ENCODE measurements around the gene ZNF462. TPM values are rescaled to one million over a fixed set of nuclear protein-coding genes. Genes with fewer than 3 reads are reported as not detected.
A peak's percentile ranks its signal among the peaks of the same experiment; 100 is the strongest.

ZNF462 gene
- total RNA-seq, 1 donor from 2014 or later = 25.8 TPM

GRCh38 chr9:106875529-106875928 is 12.6 kb downstream of the ZNF462 start:
- DNase-seq (ENCODE audit: low spot score) = no peak
- peaks cover 56% of the 10 kb centered on the region for H3K4me1 Mint-ChIP-seq (ENCODE audit: low read depth)
- no peaks in the 10 kb centered on the region for H3K27me3 Mint-ChIP-seq (ENCODE audit: low read depth)
- H3K9me3 Mint-ChIP-seq (ENCODE audit: low read depth) = no peaks in the 10 kb centered on the region
- peaks cover 2% of the 10 kb centered on the region for H3K36me3 Mint-ChIP-seq (ENCODE audit: low read depth)
- no peak overlapping the region for H3K27ac Mint-ChIP-seq (ENCODE audit: unreplicated experiment)
- TF ChIP-seq, protein P1, sequence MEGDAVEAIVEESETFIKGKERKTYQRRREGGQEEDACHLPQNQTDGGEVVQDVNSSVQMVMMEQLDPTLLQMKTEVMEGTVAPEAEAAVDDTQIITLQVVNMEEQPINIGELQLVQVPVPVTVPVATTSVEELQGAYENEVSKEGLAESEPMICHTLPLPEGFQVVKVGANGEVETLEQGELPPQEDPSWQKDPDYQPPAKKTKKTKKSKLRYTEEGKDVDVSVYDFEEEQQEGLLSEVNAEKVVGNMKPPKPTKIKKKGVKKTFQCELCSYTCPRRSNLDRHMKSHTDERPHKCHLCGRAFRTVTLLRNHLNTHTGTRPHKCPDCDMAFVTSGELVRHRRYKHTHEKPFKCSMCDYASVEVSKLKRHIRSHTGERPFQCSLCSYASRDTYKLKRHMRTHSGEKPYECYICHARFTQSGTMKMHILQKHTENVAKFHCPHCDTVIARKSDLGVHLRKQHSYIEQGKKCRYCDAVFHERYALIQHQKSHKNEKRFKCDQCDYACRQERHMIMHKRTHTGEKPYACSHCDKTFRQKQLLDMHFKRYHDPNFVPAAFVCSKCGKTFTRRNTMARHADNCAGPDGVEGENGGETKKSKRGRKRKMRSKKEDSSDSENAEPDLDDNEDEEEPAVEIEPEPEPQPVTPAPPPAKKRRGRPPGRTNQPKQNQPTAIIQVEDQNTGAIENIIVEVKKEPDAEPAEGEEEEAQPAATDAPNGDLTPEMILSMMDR (IDR thresholded peaks at IDR 0.05) = no peak
- H3K4me3 Mint-ChIP-seq (ENCODE audit: unreplicated experiment) = no peak overlapping the region

DNA sequence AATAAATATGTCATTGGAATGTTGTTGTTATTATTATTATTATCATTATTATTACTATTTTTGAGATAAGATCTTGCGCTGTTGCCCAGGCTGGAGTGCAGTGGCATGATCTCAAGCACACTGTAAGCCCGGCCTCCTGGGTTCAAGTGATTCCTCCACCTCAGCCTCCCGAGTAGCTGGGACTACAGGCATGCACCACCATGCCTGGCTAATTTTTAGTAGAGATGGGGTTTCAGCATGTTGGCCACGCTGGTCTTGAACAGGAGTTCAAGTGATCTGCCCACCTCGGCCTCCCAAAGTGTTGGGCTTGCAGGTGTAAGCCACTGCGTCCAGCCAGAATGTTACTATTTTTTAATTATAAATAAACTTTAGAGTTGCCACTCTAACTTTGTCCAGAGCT is 14.4 kb downstream of the ZNF462 start:
- Mint-ChIP-seq H3K4me3 (ENCODE audit: unreplicated experiment) (no peak overlapping the region), H3K27me3 (ENCODE audit: low read depth) (no peaks in the 10 kb centered on the region), H3K27ac (ENCODE audit: unreplicated experiment) (no peak overlapping the region), H3K9me3 (ENCODE audit: low read depth) (no peaks in the 10 kb centered on the region), H3K4me1 (ENCODE audit: low read depth) (peaks cover 64% of the 10 kb centered on the region), H3K36me3 (ENCODE audit: low read depth) (no peaks in the 10 kb centered on the region)
- TF ChIP-seq, protein P1 (IDR thresholded peaks at IDR 0.05) = no peak
- DNase-seq (ENCODE audit: low spot score) = no peak

- DNase-seq (ENCODE audit: low spot score) = no peak
- H3K36me3 Mint-ChIP-seq (ENCODE audit: low read depth) = no peaks in the 10 kb centered on the region
- no peak overlapping the region for H3K4me3 Mint-ChIP-seq (ENCODE audit: unreplicated experiment)
- TF ChIP-seq, protein P1 (IDR thresholded peaks at IDR 0.05) = no peak
- H3K4me1 Mint-ChIP-seq (ENCODE audit: low read depth) = peaks cover 68% of the 10 kb centered on the region
- peak overlapping the region; percentile 85 for H3K27ac Mint-ChIP-seq (ENCODE audit: unreplicated experiment)
- H3K9me3 Mint-ChIP-seq (ENCODE audit: low read depth) = no peaks in the 10 kb centered on the region
- H3K27me3 Mint-ChIP-seq (ENCODE audit: low read depth) = no peaks in the 10 kb centered on the region
Measured at GRCh38 chr9:106878081-106878837, 15.3 kb downstream of the ZNF462 start.

DNA sequence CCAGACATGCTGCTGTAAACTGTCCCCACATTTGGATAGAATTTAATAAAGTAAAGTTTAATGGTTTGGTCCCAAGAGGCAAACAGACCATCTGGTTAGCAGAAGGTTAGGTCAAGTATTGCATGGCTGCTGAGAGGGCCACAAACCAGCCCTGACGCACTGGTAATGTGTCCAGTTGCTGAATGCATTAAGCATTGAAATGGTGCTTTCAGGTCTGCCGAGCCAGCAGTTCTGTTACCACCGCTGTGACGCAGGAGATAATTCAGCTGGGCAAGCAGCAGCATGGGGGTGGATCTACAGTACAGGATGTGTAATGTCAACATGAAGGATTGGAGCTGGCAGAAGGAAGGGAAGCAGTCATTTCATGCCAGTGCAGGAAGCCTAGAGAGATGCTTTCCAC is 16.0 kb downstream of the ZNF462 start:
- Mint-ChIP-seq H3K4me3 (ENCODE audit: unreplicated experiment) (no peak overlapping the region), H3K4me1 (ENCODE audit: low read depth) (peaks cover 75% of the 10 kb centered on the region), H3K27ac (ENCODE audit: unreplicated experiment) (peak overlapping the region; percentile 85), H3K27me3 (ENCODE audit: low read depth) (no peaks in the 10 kb centered on the region), H3K9me3 (ENCODE audit: low read depth) (peaks cover under 1% of the 10 kb centered on the region), H3K36me3 (ENCODE audit: low read depth) (no peaks in the 10 kb centered on the region)
- DNase-seq (ENCODE audit: low spot score) = no peak
- TF ChIP-seq, protein P1 (IDR thresholded peaks at IDR 0.05) = no peak

DNA sequence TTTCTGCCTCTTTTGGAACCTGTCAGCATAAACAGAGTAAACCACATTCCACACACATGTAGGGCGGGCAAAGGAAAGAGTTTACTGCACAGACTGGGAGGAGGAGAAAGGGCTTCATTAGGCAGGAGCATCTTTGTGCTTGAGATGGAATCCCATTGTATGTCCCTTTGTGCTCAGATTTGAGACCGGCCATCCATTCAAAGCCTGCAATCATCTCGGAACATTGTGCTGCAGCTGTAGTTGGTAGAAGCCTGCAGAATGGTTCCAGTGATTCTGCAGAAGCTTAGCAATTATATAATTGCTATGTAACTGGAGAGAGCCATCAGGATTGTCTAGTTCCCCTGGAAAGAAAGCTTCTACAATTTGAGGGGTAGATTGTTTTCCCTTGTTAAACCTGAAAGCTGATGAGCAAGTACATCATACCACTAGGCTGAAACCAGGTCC is 16.5 kb downstream of the ZNF462 start:
- Mint-ChIP-seq H3K27me3 (ENCODE audit: low read depth) (no peaks in the 10 kb centered on the region), H3K36me3 (ENCODE audit: low read depth) (no peaks in the 10 kb centered on the region), H3K27ac (ENCODE audit: unreplicated experiment) (peak overlapping the region; percentile 85), H3K9me3 (ENCODE audit: low read depth) (peaks cover 3% of the 10 kb centered on the region), H3K4me1 (ENCODE audit: low read depth) (peaks cover 80% of the 10 kb centered on the region), H3K4me3 (ENCODE audit: unreplicated experiment) (no peak overlapping the region)
- TF ChIP-seq, protein P1 (IDR thresholded peaks at IDR 0.05) = no peak
- no peak for DNase-seq (ENCODE audit: low spot score)

Measured in chondrocyte (in vitro differentiated cells).